RPMI8226 (cell line): Measurements from ENCODE around the gene WDR86.

ENCODE experiments used
- DNase-seq: peaks from one replicate; pipeline ENCODE4 v3.0.0-alpha.2; 2015

Gene WDR86

GRCh38 chr7:151405588-151405987 lies 4.2 kb downstream of the WDR86 start:
- DNase-seq, result no peak

- no peak for DNase-seq
These were observed 4.8 kb downstream of the WDR86 start for GRCh38 chr7:151405056-151405455.

GRCh38 chr7:151404216-151405011 lies 5.4 kb downstream of the WDR86 start:
- DNase-seq, result peak; percentile 73

- DNase-seq, result peak; percentile 37
These were observed 6.1 kb downstream of the WDR86 start for GRCh38 chr7:151403764-151404163.

GRCh38 chr7:151402029-151402835 lies 7.6 kb downstream of the WDR86 start:
- DNase-seq, result no peak

- DNase-seq, result peak; percentile 69
These were observed 9.1 kb downstream of the WDR86 start for GRCh38 chr7:151400626-151401315.

- DNase-seq, result no peak
These were observed 9.9 kb downstream of the WDR86 start for GRCh38 chr7:151399906-151400305.

GRCh38 chr7:151399305-151399601 lies 10.6 kb downstream of the WDR86 start:
- no peak for DNase-seq

- no peak for DNase-seq
These were observed 11.2 kb downstream of the WDR86 start for GRCh38 chr7:151398446-151399304.

GRCh38 chr7:151397026-151397425 lies 12.8 kb downstream of the WDR86 start:
- DNase-seq, result no peak

GRCh38 chr7:151396328-151396970 lies 13.4 kb downstream of the WDR86 start:
- no peak for DNase-seq

GRCh38 chr7:151395036-151395367 lies 14.8 kb downstream of the WDR86 start:
- no peak for DNase-seq

GRCh38 chr7:151394076-151395035 lies 15.5 kb downstream of the WDR86 start:
- DNase-seq, result no peak

- peak; percentile 53 for DNase-seq
These were observed 16.5 kb downstream of the WDR86 start for GRCh38 chr7:151393031-151393977.

- no peak for DNase-seq
These were observed 17.4 kb downstream of the WDR86 start for GRCh38 chr7:151392426-151392825.

- DNase-seq, result no peak
These were observed 17.8 kb downstream of the WDR86 start for GRCh38 chr7:151392002-151392401.

- no peak for DNase-seq
These were observed 18.5 kb downstream of the WDR86 start for GRCh38 chr7:151391358-151391730.

GRCh38 chr7:151390598-151391357 lies 19.1 kb downstream of the WDR86 start:
- peak; percentile 58 for DNase-seq
